Panc1 (cell line): Measurements from ENCODE around the gene PTPN1. TPM values are rescaled to one million over a fixed set of nuclear protein-coding genes. Genes with fewer than 3 reads are reported as not detected.
A peak's percentile ranks its signal among the peaks of the same experiment; 100 is the strongest.

ENCODE experiments used
- ATAC-seq: fragments of 200-7000 bp; cut with Tn5 transposase; 2 replicates; pipeline ENCODE4 v1.9.1; 2020; ENCODE audit warnings: mild to moderate bottlenecking, moderate library complexity
- BruUV-seq: library from RNA; stranded (reverse); fragments of 400-500 nt; replicated peaks from 2 replicates; lab custom pipeline; 2021; lab: Mats Ljungman, UMichigan
- CTCF ChIA-PET: fragments of 300-600 bp; sonication (Branson Sonifier 250); formaldehyde crosslinking; loops from one replicate; lab custom pipeline; 2022; ENCODE audit warnings: antibody characterized with exemption; lab: Charles Lee
- POLR2A ChIA-PET: fragments of 300-600 bp; sonication (Branson Sonifier 250); formaldehyde crosslinking; loops from one replicate; lab custom pipeline; 2022; ENCODE audit warnings: antibody characterized with exemption; lab: Charles Lee
- DNase-seq: peaks from one replicate; pipeline ENCODE4 v3.0.0-alpha.2; 2010; ENCODE audit warnings: low read depth, low spot score
- H3K27ac ChIP-seq: 2 replicates; pipeline ENCODE4 v1.5.1; 2011; ENCODE audit warnings: mild to moderate bottlenecking, low read length, inconsistent platforms
- H3K27me3 ChIP-seq: fragments of 200-500 bp; sonication (Bioruptor generic); 2 replicates; pipeline ENCODE4 v1.6.0; 2014; ENCODE audit warnings: low read length, inconsistent platforms; ENCODE audit not compliant: control insufficient read depth, insufficient read depth
- H3K36me3 ChIP-seq: fragments of 200-500 bp; sonication (Bioruptor generic); 2 replicates; pipeline ENCODE4 v1.5.1; 2014; ENCODE audit warnings: inconsistent platforms, mild to moderate bottlenecking, low read length, moderate library complexity; ENCODE audit not compliant: control insufficient read depth, insufficient read depth
- H3K4me1 ChIP-seq: 2 replicates; pipeline ENCODE4 v1.5.1; 2011; ENCODE audit warnings: inconsistent platforms, mild to moderate bottlenecking, low read length, moderate library complexity; ENCODE audit not compliant: control insufficient read depth, insufficient read depth
- H3K4me3 ChIP-seq, 2 experiments: 2 replicates each; pipeline ENCODE4 v1.5.1; 2011 to 2012; ENCODE audit warnings: low read depth in 2 of 2, low read length in 2 of 2, mild to moderate bottlenecking in 2 of 2, inconsistent platforms in 1 of 2, moderate library complexity in 1 of 2
- H3K9me3 ChIP-seq: fragments of 200-500 bp; sonication (Bioruptor generic); 2 replicates; pipeline ENCODE4 v1.5.1; 2014; ENCODE audit warnings: low read depth, mild to moderate bottlenecking, inconsistent platforms, low read length, moderate library complexity; ENCODE audit not compliant: control insufficient read depth, insufficient read depth
- POLR2AphosphoS5 ChIP-seq: IDR thresholded peaks from 2 replicates; pipeline ENCODE4 v1.6.1; 2012; ENCODE audit warnings: mild to moderate bottlenecking, low read depth, low read length, moderate library complexity
- REST ChIP-seq, 2 experiments: IDR thresholded peaks; 2 replicates each; pipeline ENCODE4 v1.6.1; 2011 to 2012; ENCODE audit warnings: low read depth in 2 of 2, control low read depth in 1 of 2, low read length in 1 of 2, mild to moderate bottlenecking in 1 of 2, moderate library complexity in 1 of 2; ENCODE audit not compliant: insufficient read depth in 1 of 2
- SIN3A ChIP-seq: IDR thresholded peaks from 2 replicates; pipeline ENCODE4 v1.6.1; 2012; ENCODE audit warnings: low read depth, mild to moderate bottlenecking, low read length, moderate library complexity, borderline replicate concordance; ENCODE audit not compliant: insufficient read depth
- TCF7L2 ChIP-seq: IDR thresholded peaks from 2 replicates; pipeline ENCODE4 v1.6.1; 2011; ENCODE audit warnings: mild to moderate bottlenecking, low read depth, low read length, inconsistent platforms
- in situ Hi-C: cut with HindIII; loops from 2 replicates; pipeline ENCODE4 v1.10.0; 2016; ENCODE audit warnings: low sequenced_read_pairs, low pct_unique_long_range_greater_than_20kb
- intact Hi-C: fragments of 100-400 bp; cut with micrococcal nuclease; formaldehyde crosslinking; loops from one replicate; pipeline ENCODE4 v1.10.0; 2022; ENCODE audit not compliant: unreplicated experiment
- total RNA-seq: library from RNA; stranded (reverse); gene quantifications from one replicate; pipeline ENCODE4 v1.2.1, GENCODE V29; 2021; ENCODE audit not compliant: unreplicated experiment
- TF ChIP-seq, protein P1 (sequence below): fragments of 450-650 bp; IDR thresholded peaks from 2 replicates; pipeline ENCODE4 v1.5.1; 2017; ENCODE audit warnings: mild to moderate bottlenecking

Gene PTPN1
- total RNA-seq, 1 experiment from 2014 or later = 42.2 TPM

GRCh38 chr20:50585214-50585613 is 75.0 kb downstream of the PTPN1 start:
- BruUV-seq = no TSS peak
- no peaks in the 10 kb centered on the region for H3K27me3 ChIP-seq
- no peak for TF ChIP-seq SIN3A
- DNase-seq (no peak), ATAC-seq (no peak)
- CTCF ChIA-PET = no interaction called here
- peaks cover 26% of the 10 kb centered on the region for H3K36me3 ChIP-seq
- intact Hi-C loops = no loop called here
- H3K4me3 ChIP-seq = no peak overlapping the region
- in situ Hi-C loops = no loop called here
- H3K4me1 ChIP-seq = peaks cover 74% of the 10 kb centered on the region
- POLR2A ChIA-PET = no interaction called here
- no peaks in the 10 kb centered on the region for H3K9me3 ChIP-seq
- no peak overlapping the region for H3K27ac ChIP-seq

- no peak for DNase-seq
- intact Hi-C loops = no loop called here
- no peak for ATAC-seq
- CTCF ChIA-PET = no interaction called here
- TF ChIP-seq, protein P1, sequence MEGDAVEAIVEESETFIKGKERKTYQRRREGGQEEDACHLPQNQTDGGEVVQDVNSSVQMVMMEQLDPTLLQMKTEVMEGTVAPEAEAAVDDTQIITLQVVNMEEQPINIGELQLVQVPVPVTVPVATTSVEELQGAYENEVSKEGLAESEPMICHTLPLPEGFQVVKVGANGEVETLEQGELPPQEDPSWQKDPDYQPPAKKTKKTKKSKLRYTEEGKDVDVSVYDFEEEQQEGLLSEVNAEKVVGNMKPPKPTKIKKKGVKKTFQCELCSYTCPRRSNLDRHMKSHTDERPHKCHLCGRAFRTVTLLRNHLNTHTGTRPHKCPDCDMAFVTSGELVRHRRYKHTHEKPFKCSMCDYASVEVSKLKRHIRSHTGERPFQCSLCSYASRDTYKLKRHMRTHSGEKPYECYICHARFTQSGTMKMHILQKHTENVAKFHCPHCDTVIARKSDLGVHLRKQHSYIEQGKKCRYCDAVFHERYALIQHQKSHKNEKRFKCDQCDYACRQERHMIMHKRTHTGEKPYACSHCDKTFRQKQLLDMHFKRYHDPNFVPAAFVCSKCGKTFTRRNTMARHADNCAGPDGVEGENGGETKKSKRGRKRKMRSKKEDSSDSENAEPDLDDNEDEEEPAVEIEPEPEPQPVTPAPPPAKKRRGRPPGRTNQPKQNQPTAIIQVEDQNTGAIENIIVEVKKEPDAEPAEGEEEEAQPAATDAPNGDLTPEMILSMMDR = no peak
- TF ChIP-seq TCF7L2 (no peak), REST (IDR thresholded peaks at IDR 0.05; ENCODE audit: insufficient read depth in 1 of 2, low read depth in 2 of 2, low read length in 1 of 2) (no peak), POLR2AphosphoS5 (no peak)
- POLR2A ChIA-PET = no interaction called here
- in situ Hi-C loops = no loop called here
- Histone ChIP-seq H3K4me3 (no peak overlapping the region), H3K27ac (no peak overlapping the region), H3K4me1 (peaks cover 74% of the 10 kb centered on the region), H3K36me3 (peaks cover 22% of the 10 kb centered on the region), H3K27me3 (no peaks in the 10 kb centered on the region), H3K9me3 (no peaks in the 10 kb centered on the region)
- BruUV-seq = no TSS peak
These were observed 75.5 kb downstream of the PTPN1 start for GRCh38 chr20:50585678-50586077.

DNA sequence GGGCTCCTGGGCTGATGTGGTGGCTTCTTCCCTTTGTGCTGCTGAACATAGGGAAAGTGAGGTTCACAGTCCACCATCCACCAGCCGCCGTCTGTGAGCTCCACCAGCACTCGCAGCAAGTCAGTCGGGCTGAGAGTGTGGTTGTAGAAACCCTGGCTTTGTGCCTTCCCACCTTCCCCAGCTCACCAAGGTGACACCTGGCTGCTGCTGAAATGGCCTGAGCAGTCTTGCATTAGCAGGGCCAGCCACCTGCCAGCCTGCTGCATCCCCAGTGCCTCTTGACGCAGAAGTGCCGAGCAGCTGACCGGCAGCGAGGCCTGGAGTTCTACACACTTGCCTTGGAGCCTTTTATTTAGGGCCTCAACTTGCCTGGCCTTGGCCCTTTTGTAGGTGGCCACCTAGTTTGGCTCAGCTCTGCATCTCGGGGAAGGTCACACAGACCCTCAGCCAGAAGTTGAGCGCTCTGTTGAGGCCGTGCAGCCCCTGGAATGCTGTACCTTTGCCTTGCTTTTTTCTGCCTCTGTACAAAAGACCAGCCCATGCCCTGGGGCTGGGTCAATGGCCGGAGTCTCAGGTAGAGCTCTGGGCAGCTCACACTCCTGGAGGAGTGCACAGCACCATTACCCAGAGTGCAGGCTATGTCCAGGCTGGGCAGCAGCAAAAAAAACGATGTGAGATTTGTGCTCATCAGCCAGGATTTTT is 76.5 kb downstream of the PTPN1 start:
- peaks cover 19% of the 10 kb centered on the region for H3K36me3 ChIP-seq
- CTCF ChIA-PET = no interaction called here
- DNase-seq (no peak), ATAC-seq (no peak)
- POLR2A ChIA-PET = interaction anchor here (0.7 kb wide), 1 partner anchor 321 kb away, joined by 3 read pairs; no protein-coding TSS in a partner anchor
- no peaks in the 10 kb centered on the region for H3K27me3 ChIP-seq
- TSS peak; percentile 33 for BruUV-seq
- peaks cover 74% of the 10 kb centered on the region for H3K4me1 ChIP-seq
- in situ Hi-C loops (no loop called here), intact Hi-C loops (no loop called here)
- TF ChIP-seq TCF7L2 = no peak
- TF ChIP-seq, protein P1 = no peak
- no peak for TF ChIP-seq SIN3A
- TF ChIP-seq POLR2AphosphoS5 = no peak
- no peak for TF ChIP-seq REST (IDR thresholded peaks at IDR 0.05; ENCODE audit: insufficient read depth in 1 of 2, low read depth in 2 of 2, low read length in 1 of 2)
- no peak overlapping the region for H3K4me3 ChIP-seq
- H3K9me3 ChIP-seq = no peaks in the 10 kb centered on the region
- H3K27ac ChIP-seq = peak overlapping the region; percentile 70
